Measurements from ENCODE around the gene KCNG2. TPM values are rescaled to one million over a fixed set of nuclear protein-coding genes. Genes with fewer than 3 reads are reported as not detected.

The KCNG2 gene
- total and polyA plus RNA-seq, 2 of the 8 experiments (the other 6 are each of a cell fraction or from before 2014, with no cell fraction given) = 0.19 to 0.74 TPM

DNA sequence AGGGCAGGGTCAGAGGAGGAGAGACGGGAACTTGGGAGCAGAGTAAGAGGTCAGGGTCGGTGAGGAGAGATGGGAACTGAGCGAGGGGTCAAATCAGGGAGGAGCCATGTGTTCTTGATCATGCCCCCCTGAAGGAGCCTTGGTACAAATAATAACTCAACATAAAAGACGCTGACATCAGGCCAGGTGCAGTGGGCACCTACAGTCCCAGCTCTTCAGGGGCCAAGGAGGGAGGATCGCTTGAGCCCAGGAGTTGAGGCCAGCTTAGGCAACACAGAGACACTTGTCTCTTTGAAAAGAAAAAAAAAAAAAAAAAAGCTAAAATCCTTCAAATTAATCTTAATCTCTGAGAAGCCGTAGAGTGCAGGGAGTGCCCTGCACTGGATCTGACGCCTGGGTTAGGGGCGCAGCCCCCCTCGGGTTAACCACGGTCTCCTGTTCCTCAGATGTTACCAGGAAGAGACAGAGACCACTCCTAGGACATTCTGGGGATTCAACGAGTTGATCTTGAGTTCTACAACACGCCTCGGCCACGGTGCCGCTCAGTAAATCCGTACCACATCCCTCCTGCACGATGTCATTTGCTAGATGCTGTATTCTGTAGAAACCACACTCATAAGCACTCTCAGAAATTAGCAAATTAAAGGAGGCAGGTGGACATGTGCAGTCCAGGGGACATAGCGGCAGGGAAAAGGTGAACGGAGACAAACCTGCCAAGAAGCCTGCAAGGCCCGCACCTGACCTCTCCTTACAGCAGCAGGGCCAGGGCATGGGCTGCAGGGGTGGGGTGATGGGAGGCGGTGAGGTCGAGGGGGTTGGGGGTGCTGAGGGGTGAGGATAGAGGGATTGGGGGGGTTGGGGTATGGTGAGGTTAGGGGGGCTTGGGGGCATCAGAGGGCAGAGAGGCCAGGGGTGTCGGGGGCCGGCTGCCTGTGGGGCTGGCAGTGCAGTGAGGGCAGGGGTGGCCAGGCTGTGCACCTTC, 124.5 kb downstream of the KCNG2 start:
- FAIRE-seq (no peak), DNase-seq (ENCODE audit: low read depth in 1 of 2, low spot score in 2 of 2) (no peak)
- H3K4ac ChIP-seq (replicated peaks; ENCODE audit: insufficient read length, low read depth, low read length) = no peak overlapping the region
- POLR2A ChIA-PET (ENCODE audit: partially characterized antibody) = no interaction called here
- H3K56ac ChIP-seq (replicated peaks; ENCODE audit: insufficient read length, low read depth, low read length) = no peak overlapping the region
- H2BK12ac ChIP-seq (ENCODE audit: low read depth, low read length) = no peak overlapping the region
- H2BK20ac ChIP-seq (ENCODE audit: low read length) = no peak overlapping the region
- no peak overlapping the region for H3K9ac ChIP-seq (replicated peaks in 1 of 4; ENCODE audit: extremely low read depth in 1 of 4, low read depth in 3 of 4, low read length in 3 of 4)
- CTCF ChIA-PET (ENCODE audit: partially characterized antibody) = no interaction called here
- H2BK15ac ChIP-seq (ENCODE audit: low read length) = no peak overlapping the region
- no peak overlapping the region for H3K27ac ChIP-seq (ENCODE audit: low read depth, low read length)
- H3K14ac ChIP-seq (ENCODE audit: insufficient read length) = no peak overlapping the region
- TF ChIP-seq EP300 (IDR thresholded peaks at IDR 0.05; ENCODE audit: borderline replicate concordance in 1 of 2, low read depth in 2 of 2, low read length in 2 of 2) (no peak), RXRA (IDR thresholded peaks at IDR 0.05; ENCODE audit: insufficient read depth, low read depth, low read length) (no peak), SIRT6 (IDR thresholded peaks at IDR 0.05; ENCODE audit: low read length) (no peak), CBX8 (IDR thresholded peaks at IDR 0.05; ENCODE audit: borderline replicate concordance, low read depth, low read length) (no peak), POLR2A (IDR thresholded peaks at IDR 0.05; ENCODE audit: control extremely low read depth in 1 of 2, low read depth in 2 of 2, low read length in 2 of 2) (no peak)
- no peaks in the 10 kb centered on the region; a peak in 2 of 7 replicates for H3K4me1 ChIP-seq (replicated peaks in 1 of 4; ENCODE audit: control insufficient read depth in 3 of 4, insufficient read depth in 4 of 4, low read length in 3 of 4)
- H3K27me3 ChIP-seq (replicated peaks in 1 of 4; ENCODE audit: control insufficient read depth in 3 of 4, extremely low read depth in 1 of 4, insufficient read depth in 3 of 4, low read length in 3 of 4) = no peaks in the 10 kb centered on the region
- H3K79me1 ChIP-seq (ENCODE audit: low read depth, low read length) = no peaks in the 10 kb centered on the region
- H4K8ac ChIP-seq (ENCODE audit: extremely low read depth, insufficient read depth, low read length) = no peak overlapping the region
- no peak overlapping the region for H2AFZ ChIP-seq (ENCODE audit: low read length)
- WGBS, 2 experiments (ENCODE audit: extremely low coverage in 1 of 2, insufficient coverage in 1 of 2, insufficient read length in 1 of 2, insufficient replicate concordance in 2 of 2, low coverage in 1 of 2, low lambda C conversion rate in 2 of 2, missing lambda C conversion rate in 1 of 2) = 91% methylated on average over 19 of the region's 24 CpGs; no CpG with 5 or more reads in 1 of the 2 experiments
- no peaks in the 10 kb centered on the region for H3K36me3 ChIP-seq (ENCODE audit: control insufficient read depth in 2 of 4, insufficient read depth in 4 of 4, low read length in 3 of 4)
- H3K23ac ChIP-seq (ENCODE audit: insufficient read length) = no peak overlapping the region
- no peak overlapping the region for H3K18ac ChIP-seq (ENCODE audit: extremely low read depth, low read length)
- no peak overlapping the region for H2BK5ac ChIP-seq (ENCODE audit: low read depth, low read length)
- H4K91ac ChIP-seq (replicated peaks; ENCODE audit: insufficient read length, low read length) = no peak overlapping the region
- no peak overlapping the region for H3K4me2 ChIP-seq (ENCODE audit: insufficient read depth in 1 of 2, low read depth in 2 of 2, low read length in 2 of 2)
- peaks cover 0 to 5% of the 10 kb centered on the region in 2 experiments for H4K20me1 ChIP-seq (replicated peaks in 1 of 2; ENCODE audit: control insufficient read depth in 1 of 2, insufficient read depth in 2 of 2, low read length in 2 of 2)
- H3K9me3 ChIP-seq (ENCODE audit: insufficient read depth in 2 of 2, low read depth in 1 of 2, low read length in 1 of 2) = no peaks in the 10 kb centered on the region; a peak in 1 of 4 replicates
- H3K23me2 ChIP-seq (ENCODE audit: low read depth, low read length) = peaks cover 5% of the 10 kb centered on the region; the same call in 1 of the 2 replicates
- no peak overlapping the region for H2BK120ac ChIP-seq (replicated peaks; ENCODE audit: low read depth, low read length)
- H2AK5ac ChIP-seq (ENCODE audit: low read depth, low read length) = no peak overlapping the region
- H3K4me3 ChIP-seq (ENCODE audit: extremely low read depth in 1 of 4, insufficient read depth in 2 of 4, low read depth in 3 of 4, low read length in 4 of 4) = no peak overlapping the region
- H3K79me2 ChIP-seq (ENCODE audit: control insufficient read depth in 1 of 2, insufficient read depth in 2 of 2, low read length in 2 of 2) = no peaks in the 10 kb centered on the region
- H4K5ac ChIP-seq (ENCODE audit: insufficient read length, low read depth, low read length) = no peak overlapping the region

All from H1 (cell line).